SK-N-SH (cell line): Measurements from ENCODE around the gene PRKD2. TPM values are rescaled to one million over a fixed set of nuclear protein-coding genes. Genes with fewer than 3 reads are reported as not detected.

ENCODE experiments used
- CTCF ChIA-PET: fragments of 300-600, 350-600 bp; formaldehyde crosslinking; extraction: SDS; loops from one replicate; lab custom pipeline; 2021; lab: Yijun Ruan, JAX
- POLR2A ChIA-PET: fragments of 350-600 bp; sonication (Branson Sonifier 250); formaldehyde crosslinking; extraction: SDS; loops from one replicate; lab custom pipeline; 2020; ENCODE audit warnings: antibody characterized with exemption, inconsistent platforms; lab: Yijun Ruan, JAX
- DNase-seq: peaks from one replicate; pipeline ENCODE4 v3.0.0; 2012
- H2AFZ ChIP-seq: fragments of 200-600 bp; sonication (generic); 2 replicates; pipeline ENCODE4 v1.8.1; 2016; ENCODE audit warnings: antibody characterized with exemption, mild to moderate bottlenecking, low read depth
- H3F3A ChIP-seq: fragments of 200-600 bp; sonication (generic); replicated peaks from 2 replicates; pipeline ENCODE3; 2016; ENCODE audit warnings: antibody characterized with exemption, mild to moderate bottlenecking; ENCODE audit not compliant: insufficient read depth
- H3K27ac ChIP-seq, 2 experiments: fragments of 200-500 bp in 1 of 2; fragments of 200-600 bp in 1 of 2; sonication (Bioruptor generic) in 1 of 2; sonication (generic), shearing (Covaris generic) in 1 of 2; 2 replicates each; pipeline versions ENCODE4 v1.5.1 to v1.6.1; 2014 to 2016; ENCODE audit warnings: low read depth in 2 of 2, inconsistent platforms in 1 of 2, low read length in 1 of 2, mild to moderate bottlenecking in 1 of 2, mixed read lengths in 1 of 2
- H3K27me3 ChIP-seq: fragments of 200-600 bp; sonication (generic), shearing (Covaris generic); 2 replicates; pipeline ENCODE4 v1.6.1; 2016; ENCODE audit warnings: mixed run types; ENCODE audit not compliant: insufficient read depth
- H3K36me3 ChIP-seq, 2 experiments: fragments of 200-500 bp in 1 of 2; fragments of 200-600 bp in 1 of 2; sonication (Bioruptor generic) in 1 of 2; sonication (generic) in 1 of 2; replicated peaks in 1 of 2; 2 replicates each; pipeline versions ENCODE3 to v1.5.1; 2014 to 2016; ENCODE audit warnings: low read length in 1 of 2, mild to moderate bottlenecking in 1 of 2; ENCODE audit not compliant: insufficient read depth in 2 of 2, control insufficient read depth in 1 of 2
- H3K4me1 ChIP-seq, 2 experiments: fragments of 200-500 bp in 1 of 2; fragments of 200-600 bp in 1 of 2; sonication (Bioruptor generic) in 1 of 2; sonication (generic), shearing (Covaris generic) in 1 of 2; 2 replicates each; pipeline versions ENCODE4 v1.5.1 to v1.6.1; 2014 to 2016; ENCODE audit warnings: low read depth in 1 of 2, low read length in 1 of 2, mixed run types in 1 of 2; ENCODE audit not compliant: insufficient read depth in 2 of 2, control insufficient read depth in 1 of 2
- H3K4me2 ChIP-seq: fragments of 200-600 bp; sonication (generic), shearing (Covaris generic); 2 replicates; pipeline ENCODE4 v1.6.1; 2017; ENCODE audit warnings: mixed run types
- H3K4me3 ChIP-seq, 2 experiments: fragments of 200-500 bp in 1 of 2; fragments of 200-600 bp in 1 of 2; sonication (Bioruptor generic) in 1 of 2; sonication (generic), shearing (Covaris generic) in 1 of 2; 2 replicates each; pipeline versions ENCODE4 v1.5.1 to v1.8.1; 2014 to 2016; ENCODE audit warnings: low read depth in 2 of 2, inconsistent platforms in 1 of 2, low read length in 1 of 2, mild to moderate bottlenecking in 1 of 2, mixed read lengths in 1 of 2, moderate library complexity in 1 of 2
- H3K79me2 ChIP-seq: fragments of 200-600 bp; sonication (generic); 2 replicates; pipeline ENCODE4 v1.8.1; 2017; ENCODE audit warnings: mild to moderate bottlenecking; ENCODE audit not compliant: insufficient read depth
- H3K9ac ChIP-seq: fragments of 200-600 bp; sonication (generic); 2 replicates; pipeline ENCODE4 v1.6.1; 2017; ENCODE audit warnings: mixed run types
- H3K9me2 ChIP-seq: fragments of 200-600 bp; sonication (generic); 2 replicates; pipeline ENCODE4 v1.6.1; 2017; ENCODE audit warnings: mixed run types
- H3K9me3 ChIP-seq: fragments of 200-600 bp; sonication (generic); 2 replicates; pipeline ENCODE4 v1.6.1; 2017; ENCODE audit warnings: mixed run types, mild to moderate bottlenecking, moderate library complexity
- H4K20me1 ChIP-seq: fragments of 200-600 bp; sonication (generic); 2 replicates; pipeline ENCODE4 v1.6.1; 2017; ENCODE audit warnings: mild to moderate bottlenecking, mixed run types; ENCODE audit not compliant: insufficient read depth
- CTCF ChIP-seq: fragments of 200-600 bp; sonication (generic); IDR thresholded peaks from 2 replicates; pipeline ENCODE4 v1.6.1; 2017; ENCODE audit warnings: antibody characterized with exemption, mild to moderate bottlenecking, moderate library complexity
- ELF1 ChIP-seq: IDR thresholded peaks from 2 replicates; pipeline ENCODE4 v1.4.0; 2012
- EP300 ChIP-seq, 2 experiments: IDR thresholded peaks; 2 replicates each; pipeline versions ENCODE4 v1.4.0 to v1.6.1; 2012; ENCODE audit warnings: borderline replicate concordance in 1 of 2, low read depth in 1 of 2, low read length in 1 of 2
- EZH2phosphoT487 ChIP-seq: fragments of 200-600 bp; sonication (generic); IDR thresholded peaks from 2 replicates; pipeline ENCODE4 v1.6.1; 2017; ENCODE audit warnings: low read depth, mixed run types, mild to moderate bottlenecking, antibody characterized with exemption, moderate library complexity, borderline replicate concordance
- FOXM1 ChIP-seq: IDR thresholded peaks from 2 replicates; pipeline ENCODE4 v1.4.0; 2012; ENCODE audit warnings: low read depth, mild to moderate bottlenecking
- GATA2 ChIP-seq: sonication (generic); formaldehyde crosslinking; IDR thresholded peaks from 2 replicates; pipeline ENCODE4 v1.5.0; 2020; ENCODE audit warnings: mild to moderate bottlenecking, missing genetic modification reagents
- IRF3 ChIP-seq: fragments of 150-350 bp; IDR thresholded peaks from 2 replicates; pipeline ENCODE4 v1.6.1; 2016; ENCODE audit warnings: mild to moderate bottlenecking, low read depth, low read length
- JUND ChIP-seq: IDR thresholded peaks from 2 replicates; pipeline ENCODE4 v1.4.0; 2012
- MEF2A ChIP-seq: IDR thresholded peaks from 2 replicates; pipeline ENCODE4 v1.4.0; 2012; ENCODE audit warnings: low read depth, borderline replicate concordance
- MXI1 ChIP-seq: IDR thresholded peaks from 2 replicates; pipeline ENCODE4 v1.6.1; 2012; ENCODE audit warnings: mild to moderate bottlenecking, low read depth, low read length, improper control_type of control experiment
- NFIC ChIP-seq: IDR thresholded peaks from 2 replicates; pipeline ENCODE4 v1.4.0; 2012; ENCODE audit warnings: borderline replicate concordance
- RFX5 ChIP-seq: IDR thresholded peaks from 2 replicates; pipeline ENCODE4 v1.6.1; 2012; ENCODE audit warnings: mild to moderate bottlenecking, improper control_type of control experiment, low read length
- RXRA ChIP-seq: IDR thresholded peaks from 2 replicates; pipeline ENCODE4 v1.4.0; 2012; ENCODE audit warnings: low read depth, mild to moderate bottlenecking, borderline replicate concordance
- SIN3A ChIP-seq: IDR thresholded peaks from 2 replicates; pipeline ENCODE4 v1.6.1; 2012; ENCODE audit warnings: low read depth, mild to moderate bottlenecking, low read length, moderate library complexity, borderline replicate concordance
- TCF12 ChIP-seq: IDR thresholded peaks from 2 replicates; pipeline ENCODE4 v1.4.0; 2012
- USF1 ChIP-seq: IDR thresholded peaks from 2 replicates; pipeline ENCODE4 v1.4.0; 2012; ENCODE audit warnings: low read depth, borderline replicate concordance
- USF2 ChIP-seq: fragments of 150-350 bp; IDR thresholded peaks from 2 replicates; pipeline ENCODE4 v1.6.1; 2017; ENCODE audit warnings: antibody characterized with exemption, low read length, low read depth, borderline replicate concordance
- YY1 ChIP-seq: IDR thresholded peaks from 2 replicates; pipeline ENCODE4 v1.4.0; 2012; ENCODE audit warnings: low read depth, mild to moderate bottlenecking
- WGBS: methylation state at CpG from one replicate; pipeline ENCODE4 v1.1.6; 2017; ENCODE audit warnings: low lambda C conversion rate; 5-methylcytosine and 5-hydroxymethylcytosine counted together
- polyA plus RNA-seq, 3 experiments: library from polyadenylated mRNA; depleted of rRNA; stranded (reverse); fragments of >200 nt; gene quantifications; 2 replicates each; pipeline ENCODE4 v1.2.3, GENCODE V29; 2012

PRKD2 gene
- polyA plus RNA-seq, 1 of the 3 experiments (the other 2 are of a cell fraction) = 21.4 TPM

GRCh38 chr19:46696866-46697203, 20.1 kb downstream of the PRKD2 start:
- H3K27ac ChIP-seq = no peak overlapping the region
- WGBS = 95% methylated on average over 9 of the region's 9 CpGs
- H3K9me3 ChIP-seq = no peaks in the 10 kb centered on the region
- H3K36me3 ChIP-seq = peaks cover 43 to 59% of the 10 kb centered on the region in 2 experiments
- H3K9ac ChIP-seq = no peak overlapping the region
- ChIA-PET POLR2A (interaction anchor here (0.6 kb wide), 1 partner anchor 17 kb away, joined by 3 read pairs; no protein-coding TSS in a partner anchor), CTCF (interaction anchor here (0.7 to 5.3 kb wide), 5 partner anchors 8 to 35 kb away, joined by 3 to 32 read pairs (median 3); no protein-coding TSS in a partner anchor)
- H3K4me3 ChIP-seq = no peak overlapping the region
- H3F3A ChIP-seq = no peaks in the 10 kb centered on the region
- no peaks in the 10 kb centered on the region for H3K27me3 ChIP-seq
- no peak overlapping the region for H2AFZ ChIP-seq
- DNase-seq = peak; percentile 14
- no peak overlapping the region for H3K4me2 ChIP-seq
- H3K79me2 ChIP-seq = no peaks in the 10 kb centered on the region
- H4K20me1 ChIP-seq = 0 out of 2 replicates have a peak, but pooled peaks cover 4% of the 10 kb centered on the region
- no peaks in the 10 kb centered on the region for H3K4me1 ChIP-seq
- no peaks in the 10 kb centered on the region for H3K9me2 ChIP-seq
- no peak for TF ChIP-seq EZH2phosphoT487
- TF ChIP-seq SIN3A = no peak
- no peak for TF ChIP-seq JUND
- no peak for TF ChIP-seq GATA2 (CRISPR knock-in tag)
- no peak for TF ChIP-seq TCF12

GRCh38 chr19:46696052-46696451, 20.9 kb downstream of the PRKD2 start:
- CTCF ChIA-PET = interaction anchor here (1.5 to 5.3 kb wide), 2 partner anchors 9 to 15 kb away, joined by 3 to 32 read pairs; no protein-coding TSS in a partner anchor
- no peaks in the 10 kb centered on the region for H3K27me3 ChIP-seq
- no peak overlapping the region for H3K27ac ChIP-seq
- H3K79me2 ChIP-seq = no peaks in the 10 kb centered on the region
- POLR2A ChIA-PET = no interaction called here
- no peaks in the 10 kb centered on the region for H3F3A ChIP-seq
- H2AFZ ChIP-seq = no peak overlapping the region
- no peaks in the 10 kb centered on the region for H3K9me3 ChIP-seq
- no peak overlapping the region for H3K4me3 ChIP-seq
- no peak overlapping the region for H3K9ac ChIP-seq
- no peak overlapping the region for H3K4me2 ChIP-seq
- peak; percentile 18 for DNase-seq
- TF ChIP-seq IRF3 (no peak), RXRA (no peak), YY1 (no peak), USF1 (no peak), JUND (no peak), CTCF (no peak), USF2 (no peak), FOXM1 (no peak), MEF2A (no peak), EP300 (IDR thresholded peaks at IDR 0.05; ENCODE audit: borderline replicate concordance in 1 of 2, low read depth in 1 of 2, low read length in 1 of 2) (no peak), EZH2phosphoT487 (no peak), NFIC (no peak), MXI1 (no peak), RFX5 (no peak), TCF12 (no peak), ELF1 (no peak)
- 0 out of 2 replicates have a peak, but pooled peaks cover 4% of the 10 kb centered on the region for H4K20me1 ChIP-seq
- H3K4me1 ChIP-seq = no peaks in the 10 kb centered on the region
- H3K9me2 ChIP-seq = no peaks in the 10 kb centered on the region
- WGBS = 96% methylated on average over 10 of the region's 10 CpGs
- H3K36me3 ChIP-seq = peaks cover 50 to 66% of the 10 kb centered on the region in 2 experiments
